ENCODE measurements around the gene LANCL3. TPM values are rescaled to one million over a fixed set of nuclear protein-coding genes. Genes with fewer than 3 reads are reported as not detected.

The LANCL3 gene
- total and polyA plus RNA-seq, 11 donors, result 0.08 to 2.2 (median 0.24) TPM

- DNase-seq (no peak), ATAC-seq (no peak)
- Histone ChIP-seq H3K4me1 (no peaks in the 10 kb centered on the region), H3K27ac (no peak overlapping the region), H3K9me3 (no peaks in the 10 kb centered on the region), H3K4me3 (no peak overlapping the region), H3K36me3 (no peaks in the 10 kb centered on the region), H3K27me3 (peaks cover 0 to 6% (median 0%) of the 10 kb centered on the region in 9 donors)
- TF ChIP-seq POLR2A (IDR thresholded peaks at IDR 0.05), result no peak
- TF ChIP-seq CTCF (IDR thresholded peaks at IDR 0.05), result no peak
- intact Hi-C loops (cut with DNase I), result no loop called here
- WGBS, 4 donors, result 74 to 98% (median 86%) methylated on average over 1 of the region's 1 CpG
These were observed 87.6 kb downstream of the LANCL3 start for GRCh38 chrX:37659047-37659446.

- 80 to 94% (median 85%) methylated on average over 4 of the region's 4 CpGs for WGBS, 4 donors
- no peak overlapping the region for H3K4me3 ChIP-seq
- H3K9me3 ChIP-seq, result no peaks in the 10 kb centered on the region
- H3K27ac ChIP-seq, result no peak overlapping the region
- intact Hi-C loops (cut with DNase I), result no loop called here
- H3K36me3 ChIP-seq, result no peaks in the 10 kb centered on the region
- ATAC-seq, result no peak
- no peak for TF ChIP-seq POLR2A (IDR thresholded peaks at IDR 0.05)
- TF ChIP-seq CTCF (IDR thresholded peaks at IDR 0.05), result no peak
- DNase-seq, result no peak
- no peaks in the 10 kb centered on the region for H3K4me1 ChIP-seq
- H3K27me3 ChIP-seq, result no peaks in the 10 kb centered on the region
These were observed 90.7 kb downstream of the LANCL3 start for GRCh38 chrX:37662181-37662580.

GRCh38 chrX:37666516-37666915 lies 95.1 kb downstream of the LANCL3 start:
- no peak overlapping the region for H3K4me3 ChIP-seq
- H3K36me3 ChIP-seq, result no peaks in the 10 kb centered on the region
- H3K9me3 ChIP-seq, result no peaks in the 10 kb centered on the region
- intact Hi-C loops (cut with DNase I), result no loop called here
- no peak for DNase-seq
- H3K27ac ChIP-seq, result no peak overlapping the region
- no peaks in the 10 kb centered on the region for H3K27me3 ChIP-seq
- TF ChIP-seq POLR2A (IDR thresholded peaks at IDR 0.05) (no peak), CTCF (IDR thresholded peaks at IDR 0.05) (no peak)
- ATAC-seq, result no peak
- no peaks in the 10 kb centered on the region for H3K4me1 ChIP-seq

- ATAC-seq, result no peak
- Histone ChIP-seq H3K27me3 (no peaks in the 10 kb centered on the region), H3K9me3 (no peaks in the 10 kb centered on the region), H3K27ac (no peak overlapping the region), H3K4me1 (no peaks in the 10 kb centered on the region), H3K4me3 (no peak overlapping the region), H3K36me3 (no peaks in the 10 kb centered on the region)
- no peak for DNase-seq
- intact Hi-C loops (cut with DNase I), result no loop called here
- 81 to 91% (median 85%) methylated on average over 6 of the region's 6 CpGs for WGBS, 4 donors
- TF ChIP-seq POLR2A (IDR thresholded peaks at IDR 0.05) (no peak), CTCF (IDR thresholded peaks at IDR 0.05) (no peak)
These were observed 95.7 kb downstream of the LANCL3 start for GRCh38 chrX:37667141-37667540.

Measured in heart left ventricle (tissue), 16 donors.